CD4-positive, alpha-beta T cell treated with Interferon gamma for 1 hour (primary cell): ENCODE results near the gene RRP1.

Experiments
- DNase-seq: peaks from one replicate; pipeline ENCODE4 v3.0.0-alpha.2; 2020

RRP1 gene

DNA sequence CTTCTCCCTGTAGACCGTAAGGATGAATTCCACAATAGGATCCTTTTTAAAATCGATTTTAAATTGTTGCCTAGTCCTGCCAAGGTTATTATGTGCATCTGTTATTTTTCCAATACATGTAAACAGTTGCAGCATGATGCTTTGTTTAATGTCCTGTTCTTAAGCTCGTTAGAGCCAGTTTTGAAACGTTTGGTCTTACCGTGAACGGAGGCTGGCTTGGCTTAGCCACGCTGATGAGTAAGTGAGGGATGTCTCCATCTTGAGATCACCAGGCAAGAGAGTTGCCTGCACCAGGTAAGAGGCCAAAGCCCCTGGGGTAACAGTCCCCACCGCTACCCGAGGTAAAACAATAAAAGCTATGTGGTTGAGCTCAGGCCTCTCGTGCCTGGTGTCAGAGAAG is 30.6 kb upstream of the RRP1 start:
- DNase-seq: no peak

DNA sequence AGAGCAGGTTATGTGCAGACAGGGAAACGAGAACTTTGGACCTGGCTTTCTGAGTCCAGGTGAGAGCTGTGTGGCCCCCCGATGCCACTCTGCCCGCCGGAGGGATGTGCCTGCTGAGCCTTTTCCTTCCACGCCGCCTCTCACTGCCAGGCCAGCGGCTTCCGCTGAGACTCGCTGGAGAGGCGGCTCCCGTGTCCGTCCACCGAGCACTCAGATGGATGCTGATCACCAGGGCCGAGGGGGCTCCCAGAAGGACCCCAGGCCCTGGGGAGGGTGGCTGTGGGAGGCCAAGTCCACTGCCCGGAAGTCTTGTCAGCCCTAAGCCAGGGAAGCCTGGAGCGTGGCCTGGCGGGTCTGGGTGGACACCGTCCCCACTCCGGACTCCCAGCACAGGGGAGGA is 29.7 kb upstream of the RRP1 start:
- DNase-seq: no peak

DNA sequence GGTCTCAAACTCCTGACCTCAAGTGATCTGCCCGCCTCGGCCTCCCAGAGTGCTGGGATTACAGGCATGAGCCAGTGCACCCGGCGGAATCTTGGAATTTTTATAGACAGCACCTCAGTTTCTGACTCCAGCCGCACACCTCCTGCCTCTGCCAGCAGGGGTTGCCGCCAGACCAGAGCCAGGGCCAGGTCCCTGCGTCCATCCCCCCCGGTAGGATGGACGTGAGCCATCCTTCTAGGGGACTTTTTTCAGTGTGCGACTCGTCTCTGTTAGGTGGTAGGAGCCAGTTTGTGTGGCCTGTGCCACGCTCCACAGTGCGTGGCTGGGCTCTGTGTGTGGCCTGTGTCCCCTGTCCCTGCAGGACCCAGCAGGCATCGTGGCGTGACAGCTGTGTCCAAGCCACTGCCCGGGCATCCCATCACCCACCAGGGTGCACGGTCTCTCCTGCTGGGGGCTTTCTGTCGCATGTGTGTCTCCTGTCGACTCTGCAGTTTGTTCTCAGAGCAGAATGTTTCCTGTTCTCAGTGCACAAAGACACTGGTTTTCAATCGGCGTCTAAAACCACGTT is 28.9 kb upstream of the RRP1 start:
- DNase-seq: no peak

DNA sequence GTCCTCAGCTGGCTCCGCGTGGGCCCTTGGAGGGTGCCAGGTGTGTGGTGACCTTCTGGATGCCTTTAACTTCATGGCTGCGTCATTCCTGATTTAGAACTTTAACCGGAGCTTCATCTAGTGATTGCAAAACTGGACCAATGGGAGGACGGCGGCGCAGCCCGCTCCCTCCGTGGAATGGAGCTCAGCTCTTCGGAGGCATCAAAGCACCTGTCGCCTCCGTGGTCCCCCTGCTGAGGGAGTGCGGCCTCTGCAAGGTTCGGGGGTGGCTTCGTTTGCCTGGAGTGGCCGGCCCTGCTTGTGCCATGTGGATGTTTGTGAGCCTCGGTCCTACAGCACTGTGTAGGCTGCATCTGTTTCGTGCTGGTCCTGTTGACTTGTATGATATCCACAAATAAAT is 27.5 kb upstream of the RRP1 start:
- DNase-seq: no peak

DNA sequence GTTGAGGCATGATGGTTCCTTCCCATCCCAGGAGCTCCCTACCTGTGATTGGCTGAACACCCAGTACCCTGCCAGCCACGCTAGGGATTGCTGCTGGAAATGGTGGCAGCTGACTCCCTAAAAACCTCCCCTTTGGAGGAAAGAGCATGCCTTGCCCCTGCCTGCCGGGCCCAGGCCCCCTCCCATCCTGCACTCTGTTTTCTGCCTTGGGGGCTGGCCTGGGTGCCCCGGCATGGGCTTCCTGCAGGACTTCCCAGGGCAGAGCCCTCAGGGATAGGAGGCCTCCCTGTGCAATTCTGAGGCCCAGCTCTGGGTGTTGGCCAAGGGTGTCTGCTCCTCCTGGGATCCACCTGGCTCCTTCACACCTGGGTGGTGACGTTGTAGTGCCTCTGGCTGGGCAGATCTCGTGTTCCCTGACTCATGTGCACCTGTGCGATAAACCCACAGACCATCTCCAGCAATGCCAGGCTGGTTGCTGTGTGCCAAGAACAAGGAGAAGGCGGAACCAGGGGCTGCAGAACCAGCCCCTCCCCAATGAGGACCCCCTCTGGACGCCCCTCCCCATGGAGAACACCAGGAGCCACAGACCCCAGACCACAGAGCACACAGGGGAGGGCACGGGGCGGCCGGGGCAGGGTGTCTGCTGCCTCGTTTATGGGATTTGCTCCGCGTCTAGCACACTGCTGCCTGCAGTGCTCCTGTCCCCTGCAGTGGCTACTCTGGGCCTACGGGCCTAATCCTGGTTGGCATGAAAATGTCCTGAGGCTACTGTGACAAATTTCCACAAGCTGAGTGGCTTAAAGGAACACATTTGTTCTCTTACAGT is 26.9 kb upstream of the RRP1 start:
- DNase-seq: no peak

DNA sequence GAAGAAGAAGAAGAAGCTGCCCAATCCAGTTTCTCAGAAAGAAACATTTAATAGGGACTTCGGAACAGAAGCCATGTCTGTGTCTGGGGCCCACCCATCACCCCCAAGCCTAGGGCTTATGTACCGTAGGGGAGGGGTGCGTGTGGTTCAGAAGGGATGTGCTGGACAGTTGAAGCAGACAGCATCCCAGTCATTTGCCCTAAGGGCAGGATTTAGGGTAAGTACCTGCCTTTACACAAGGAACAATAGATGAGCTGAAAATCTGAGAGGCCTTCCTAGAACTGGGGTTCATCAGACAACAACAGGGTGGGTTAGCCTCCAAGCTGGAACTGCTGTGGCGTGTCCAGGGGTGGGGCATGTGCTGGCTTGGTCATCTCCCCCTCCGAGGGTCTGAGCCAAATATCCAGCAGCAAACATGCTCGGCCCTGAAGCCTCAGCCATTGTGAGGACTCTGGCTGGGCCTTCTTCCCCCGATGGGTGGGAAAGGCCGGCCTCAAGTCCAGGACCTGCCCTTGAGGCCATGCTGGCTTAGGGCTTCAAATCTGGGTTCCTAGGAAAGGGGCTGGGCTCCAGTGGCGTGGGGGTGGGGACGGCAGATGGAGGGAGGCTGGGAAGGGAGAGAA is 25.4 kb upstream of the RRP1 start:
- no peak for DNase-seq

DNA sequence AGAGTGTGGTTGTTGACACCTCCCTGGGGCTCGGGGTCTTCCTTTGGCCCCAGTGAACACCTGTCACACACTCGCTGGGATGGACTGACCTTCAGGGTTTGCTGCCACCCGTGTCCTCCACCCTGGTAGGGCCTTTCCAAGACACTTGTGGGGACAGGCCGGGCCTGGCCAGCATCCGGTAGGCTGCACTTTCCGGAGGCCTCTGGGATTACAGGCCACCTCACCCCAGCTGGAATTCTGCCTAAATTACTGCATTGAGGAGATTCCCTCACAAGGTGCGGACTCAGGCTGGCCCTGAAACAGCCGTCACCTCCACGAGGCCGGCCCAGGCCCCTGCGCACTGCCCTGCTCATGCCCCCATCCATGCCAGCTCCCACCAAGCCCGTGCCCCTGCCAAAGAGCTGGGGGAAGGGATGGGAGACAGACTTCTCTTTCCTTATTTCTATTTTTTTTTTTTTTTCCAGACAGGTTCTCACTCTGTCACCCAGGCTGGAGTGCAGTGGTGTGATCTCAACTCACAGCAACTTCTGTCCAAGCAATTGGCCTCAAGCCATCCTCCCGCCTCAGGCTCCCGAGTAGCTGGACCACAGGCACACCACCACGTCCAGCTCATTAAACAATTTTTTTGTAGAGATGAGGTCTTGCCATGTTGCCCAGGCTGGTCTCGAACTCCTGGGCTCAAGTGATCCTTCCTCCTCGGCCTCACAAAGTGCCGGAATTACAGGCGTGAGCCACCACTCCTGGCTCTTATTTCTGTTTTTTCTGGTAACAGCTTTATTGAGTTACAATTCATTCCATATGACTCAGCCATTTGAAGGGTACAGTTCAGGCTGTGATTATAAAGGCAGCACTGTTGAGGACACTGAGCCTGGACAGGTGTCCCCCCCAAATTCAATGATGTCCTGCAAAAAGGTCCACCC is 24.5 kb upstream of the RRP1 start:
- DNase-seq: no peak

DNA sequence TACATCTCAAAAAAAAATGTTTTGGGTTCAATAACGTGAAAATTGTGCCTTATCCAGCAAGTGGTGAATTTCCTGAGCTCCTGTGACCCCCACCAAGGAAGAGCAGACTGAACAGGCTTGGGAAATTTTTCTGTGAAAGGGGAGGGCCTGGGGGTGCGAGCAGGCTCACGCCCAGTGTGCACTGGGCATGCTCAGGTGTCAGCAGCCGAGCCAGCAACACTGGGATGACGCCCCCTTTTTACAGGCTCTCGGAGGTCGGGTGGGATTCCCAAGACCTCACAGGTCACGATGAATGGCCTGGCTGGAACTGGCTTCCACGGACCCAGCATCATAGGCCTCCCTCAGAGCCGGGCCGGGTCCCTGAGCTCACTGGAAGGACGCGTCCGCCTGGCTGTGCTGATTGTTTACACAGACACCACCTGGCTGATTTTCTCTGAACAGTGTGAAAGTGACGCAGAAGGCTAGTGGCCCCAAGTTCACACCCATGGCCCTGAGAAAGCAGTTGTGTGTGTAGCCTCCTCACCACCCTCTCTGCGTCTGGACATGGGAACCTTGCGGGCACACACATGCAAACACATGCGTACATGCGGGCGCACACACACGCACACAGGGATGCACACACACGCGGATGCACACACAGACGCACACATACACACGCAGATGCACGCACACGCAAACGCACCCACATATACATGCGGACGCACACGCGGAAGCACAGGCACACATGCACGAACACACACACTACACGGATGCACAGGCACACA is 22.5 kb upstream of the RRP1 start:
- DNase-seq: no peak

DNA sequence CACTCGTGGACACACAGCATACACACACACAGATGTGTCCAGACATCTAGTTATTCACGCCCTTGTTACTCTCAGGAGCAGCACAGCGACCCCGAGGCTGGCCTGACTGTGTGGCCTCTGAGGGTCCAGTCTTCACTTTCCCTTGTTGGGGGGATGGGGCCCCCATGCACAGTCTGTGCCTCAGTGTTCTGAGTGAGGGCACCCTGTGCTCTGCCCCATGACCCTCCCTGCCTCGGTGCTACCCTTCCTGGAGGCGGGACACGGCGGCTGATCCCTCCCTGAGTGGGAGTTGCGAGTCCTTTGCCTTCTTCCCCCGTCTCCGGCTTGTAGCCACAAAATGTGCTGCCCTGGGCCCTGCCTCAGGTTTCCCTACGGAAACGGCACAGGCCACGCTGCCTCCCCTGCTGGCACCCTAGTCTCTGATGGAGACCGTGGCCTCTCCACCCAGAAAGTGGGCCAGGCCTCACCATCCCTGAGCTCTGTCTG is 21.8 kb upstream of the RRP1 start:
- DNase-seq: no peak

DNA sequence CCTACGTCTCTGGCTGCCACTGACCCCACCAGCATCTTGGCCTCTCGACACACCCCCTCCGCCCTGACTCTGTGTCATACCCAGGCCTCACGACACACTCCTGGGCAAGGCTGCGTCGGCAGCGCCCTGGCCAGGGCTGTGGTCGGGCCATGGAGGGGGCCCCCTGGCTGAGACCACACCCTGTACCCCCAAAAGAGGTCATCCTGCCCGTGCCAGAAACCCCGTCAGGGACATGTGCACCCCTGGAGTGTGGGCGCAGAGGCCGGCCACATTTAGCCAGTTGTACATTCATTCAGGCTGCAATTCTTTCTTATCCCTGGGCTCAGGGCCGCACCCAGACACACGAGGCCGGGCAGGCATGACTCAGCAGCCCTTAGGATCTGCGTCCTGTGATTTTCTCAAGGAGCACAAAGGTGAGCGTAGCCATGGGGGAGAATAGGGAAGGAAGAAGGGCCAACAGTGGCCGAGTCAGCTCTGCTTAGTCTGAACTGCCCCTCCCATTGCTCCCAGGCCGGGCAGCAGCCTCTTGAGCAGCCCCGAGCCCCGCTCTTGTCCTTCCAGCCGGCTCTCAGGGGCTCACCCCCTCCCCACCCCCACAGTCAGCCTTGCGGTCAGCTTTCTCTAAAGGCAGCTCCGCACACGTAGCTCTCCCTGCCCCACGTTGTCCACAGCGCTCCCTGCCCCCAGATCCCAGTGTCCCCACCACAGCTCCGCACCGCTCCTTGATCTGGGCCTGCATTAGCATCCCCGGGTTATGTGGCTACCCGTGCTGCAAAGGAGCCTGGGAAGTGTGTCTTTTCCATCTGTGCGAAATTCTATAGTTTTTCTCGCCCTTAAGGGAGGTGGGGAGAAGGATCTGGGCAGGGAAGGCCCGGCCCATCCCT is 21.2 kb upstream of the RRP1 start:
- DNase-seq: peak; percentile 9

DNA sequence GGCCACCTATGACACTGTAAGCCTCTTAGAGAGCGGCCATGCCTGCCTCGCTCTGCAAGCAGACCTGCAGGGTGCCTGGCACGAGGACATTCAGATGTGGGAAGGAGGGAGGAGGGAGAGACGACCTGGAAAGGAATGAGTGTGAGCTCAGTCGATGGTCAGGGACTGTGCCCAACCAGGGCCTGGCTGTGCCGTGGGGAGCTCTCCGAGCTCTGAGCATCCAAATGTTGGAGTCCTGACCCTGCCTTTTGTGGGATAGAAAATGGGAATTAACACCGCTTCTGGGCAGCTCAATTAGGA is 20.6 kb upstream of the RRP1 start:
- no peak for DNase-seq

DNA sequence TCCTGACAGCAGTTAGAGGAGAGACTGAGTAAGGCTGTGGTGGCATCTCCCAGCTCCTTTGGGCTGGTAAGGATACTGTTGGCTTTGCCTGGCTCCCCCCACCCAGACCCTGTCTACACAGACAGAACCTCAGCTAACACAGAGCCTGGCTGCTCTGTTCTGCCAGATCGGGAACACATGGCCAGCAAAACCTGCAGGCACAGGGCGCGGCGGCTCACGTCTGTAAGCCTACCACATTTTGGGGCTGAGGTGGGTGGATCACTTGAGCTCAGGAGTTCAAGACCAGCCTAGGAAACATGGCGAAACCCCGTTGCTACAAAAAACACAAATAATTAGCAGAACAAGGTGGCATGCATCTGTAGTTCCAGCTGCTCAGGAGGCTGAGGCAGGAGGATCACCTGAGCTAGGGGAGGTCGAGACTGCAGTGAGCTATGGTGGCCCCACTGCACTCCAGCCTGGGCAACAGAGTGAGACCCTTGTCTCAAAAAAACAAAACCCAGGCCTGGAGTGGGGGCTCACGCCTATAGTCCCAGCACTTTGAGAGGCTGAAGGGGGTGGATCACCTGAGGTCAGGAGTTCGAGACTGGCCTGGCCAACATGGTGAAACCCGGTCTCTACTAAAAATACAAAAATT is 19.9 kb upstream of the RRP1 start:
- DNase-seq: no peak

DNA sequence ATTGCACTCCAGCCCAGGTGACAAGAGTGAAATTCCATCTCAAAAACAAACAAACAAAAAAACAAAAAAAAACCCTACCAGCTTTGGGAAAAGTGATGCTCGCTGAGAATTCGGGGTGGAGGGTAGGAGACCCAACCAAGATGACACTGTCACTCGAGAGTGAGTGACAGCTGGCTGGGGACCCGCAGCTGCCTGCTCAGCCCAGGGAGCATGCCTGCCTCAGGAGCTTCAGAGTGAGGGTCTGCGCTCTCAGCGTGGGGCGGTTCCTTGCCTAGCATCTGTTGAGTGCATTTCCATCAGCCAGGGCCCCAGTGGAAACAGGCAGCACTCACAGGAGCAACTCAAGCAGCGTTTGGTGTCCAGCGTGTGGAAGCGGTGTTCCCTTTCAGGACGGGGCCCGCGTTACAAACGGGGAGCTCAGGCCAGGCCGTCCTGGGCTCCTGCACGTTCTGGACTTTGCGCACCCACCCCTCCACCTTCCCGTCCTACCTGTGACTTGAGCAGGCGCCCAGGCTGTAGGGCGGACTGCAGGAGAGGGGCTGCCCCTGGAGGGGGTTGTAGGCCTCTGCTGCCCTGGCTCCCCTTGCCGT is 19.2 kb upstream of the RRP1 start:
- no peak for DNase-seq

DNA sequence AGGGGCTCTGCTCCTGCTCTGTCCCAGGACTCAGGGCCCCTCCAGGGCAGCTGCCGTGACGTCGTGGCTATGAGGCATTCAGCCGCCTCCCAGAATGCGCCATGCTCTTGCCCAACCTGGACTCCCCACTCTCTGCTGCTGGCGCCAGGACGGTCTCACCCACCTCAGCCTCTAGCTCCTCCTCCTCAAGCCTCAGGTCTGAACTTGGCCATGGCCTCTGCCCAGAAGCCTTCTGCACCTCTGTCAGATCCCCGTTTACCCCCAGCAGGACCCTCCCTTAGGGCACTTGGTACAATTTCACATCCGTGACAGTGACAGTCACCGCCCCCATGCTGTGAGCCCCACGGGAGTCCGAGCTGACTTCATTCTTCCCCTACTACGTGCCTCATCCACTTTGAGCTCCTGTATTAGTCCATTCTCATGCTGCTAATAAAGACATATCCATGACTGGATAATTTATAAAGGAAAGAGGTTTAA is 18.1 kb upstream of the RRP1 start:
- no peak for DNase-seq

DNA sequence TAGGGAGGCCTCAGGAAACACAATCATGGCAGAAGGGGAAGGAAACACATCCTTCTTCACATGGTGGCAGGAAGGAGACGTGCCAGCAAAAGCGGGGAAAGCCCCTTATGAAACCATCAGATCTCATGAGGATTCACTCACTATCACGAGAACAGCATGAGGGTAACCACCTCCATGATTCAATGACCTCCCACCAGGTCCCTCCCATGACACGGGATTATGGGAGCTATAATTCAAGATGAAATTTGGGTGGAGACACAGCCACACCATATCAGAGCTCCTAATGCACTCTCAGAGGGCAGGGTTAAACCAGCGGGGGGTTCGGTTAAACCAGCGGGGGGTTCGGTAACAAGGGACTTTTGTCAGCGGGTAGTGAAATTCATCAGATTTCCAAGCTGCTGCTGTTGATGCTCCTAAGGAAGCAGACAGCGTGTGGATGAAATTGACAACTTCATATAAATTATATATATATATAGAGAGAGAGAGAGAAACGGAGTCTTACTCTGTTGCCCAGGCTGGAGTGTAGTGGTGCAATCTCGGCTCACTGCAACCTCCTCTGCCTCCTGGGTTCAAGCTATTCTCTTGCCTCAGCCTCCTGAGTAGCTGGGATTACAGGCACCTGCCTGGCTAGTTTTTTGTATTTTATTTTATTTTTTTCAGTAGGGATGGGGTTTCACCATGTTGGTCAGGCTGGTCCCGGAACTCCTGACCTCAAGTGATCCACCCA is 17.5 kb upstream of the RRP1 start:
- peak; percentile 3 for DNase-seq

DNA sequence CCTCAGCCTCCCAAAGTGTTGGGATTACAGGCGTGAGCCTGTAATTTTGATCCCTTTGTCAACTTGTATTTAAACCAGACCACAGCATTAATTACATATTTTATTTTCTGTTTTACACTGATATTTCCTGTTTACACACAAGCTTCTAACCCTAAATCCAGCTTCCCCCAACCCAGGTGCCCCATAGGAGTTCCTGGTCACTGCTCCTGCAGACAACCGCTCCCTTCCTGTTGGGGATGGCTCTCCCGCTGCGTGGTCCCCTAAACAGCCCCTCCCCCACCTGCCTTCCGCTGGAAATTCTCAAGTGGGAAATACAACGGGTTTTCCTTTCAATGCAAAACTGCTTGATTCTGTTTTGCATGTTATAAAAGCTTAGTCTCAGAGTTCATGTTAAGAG is 17.0 kb upstream of the RRP1 start:
- no peak for DNase-seq

DNA sequence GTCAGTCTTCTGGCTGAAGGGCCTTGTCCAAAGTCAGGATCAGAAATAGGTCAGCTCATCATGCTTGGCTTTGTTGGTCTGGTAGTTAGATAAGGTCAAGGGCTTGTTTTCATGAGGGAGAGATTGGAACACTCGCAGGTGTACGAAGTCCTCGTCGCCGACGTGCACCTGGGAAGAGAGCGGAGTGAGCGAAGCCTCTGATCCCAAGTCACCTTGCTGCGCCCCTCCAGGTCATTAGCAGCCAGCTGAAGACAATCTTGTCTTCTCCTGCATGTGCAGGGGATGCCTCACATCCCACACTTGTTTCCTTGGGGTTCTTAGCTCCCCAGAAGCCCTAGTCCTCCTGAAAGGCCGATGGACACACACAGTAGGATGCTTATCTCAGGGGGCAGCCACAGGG is 15.2 kb upstream of the RRP1 start:
- no peak for DNase-seq

DNA sequence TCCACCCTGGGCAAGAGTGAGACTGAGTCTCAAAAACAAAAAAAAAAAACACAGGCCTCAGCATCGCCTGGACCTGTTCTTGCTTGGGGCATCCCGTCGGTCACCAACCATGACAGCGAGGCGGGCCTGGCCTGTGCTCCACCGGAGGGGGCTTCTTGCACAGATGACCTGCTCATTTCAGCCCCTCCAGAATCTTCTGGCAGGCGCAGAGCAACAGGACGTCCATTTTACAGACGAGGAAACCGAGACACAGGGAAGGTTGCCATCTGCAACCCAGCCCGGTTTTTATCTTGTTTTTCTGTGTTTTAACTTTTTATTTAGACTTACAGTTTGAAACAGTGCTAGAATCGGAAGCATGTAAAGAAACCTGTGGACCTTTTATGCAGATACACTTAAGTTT is 14.2 kb upstream of the RRP1 start:
- DNase-seq: no peak

DNA sequence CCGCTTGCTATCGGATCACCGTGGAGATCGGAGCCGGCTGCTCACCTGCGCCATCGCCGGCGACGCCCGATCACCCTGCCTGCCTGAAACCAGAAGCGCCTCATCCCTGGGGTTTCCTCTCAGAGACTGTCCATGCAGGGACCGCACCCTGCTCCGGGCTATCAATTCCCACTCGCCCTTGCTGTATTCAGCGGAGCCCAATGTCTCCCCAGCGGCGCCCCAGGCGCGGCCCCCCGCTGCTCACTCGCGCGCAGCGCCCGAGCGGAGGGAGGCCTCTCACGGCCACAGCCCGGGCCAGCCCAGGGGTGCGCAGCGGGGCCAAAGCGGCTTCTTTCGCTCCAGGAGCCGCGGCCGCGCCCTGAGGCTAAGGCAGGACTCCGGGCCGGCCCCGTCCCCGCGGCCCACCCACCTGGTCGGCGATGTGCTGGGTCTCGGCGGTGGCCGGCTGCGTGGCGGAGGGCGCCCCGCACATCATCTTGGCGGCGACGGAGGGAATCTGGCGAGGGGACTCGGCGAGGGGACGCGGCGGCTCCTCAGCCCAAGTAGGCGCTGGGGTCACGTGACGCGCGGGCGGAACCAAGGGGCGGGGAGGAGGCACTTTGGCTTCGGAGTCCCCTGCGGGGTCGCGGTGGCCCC is 13.5 kb upstream of the RRP1 start, which contains the start of gene CSTB:
Gene CSTB (minus strand): TSS at position 514 of the 636 bp plus-strand sequence. CDS start 39 bp downstream, at position 475.
- peak; percentile 67 for DNase-seq
